GM19463 (cell line): ENCODE results near the gene ALCAM.
A peak's percentile ranks its signal among the peaks of the same experiment; 100 is the strongest.

Experiments
- ATAC-seq: cut with Tn5 transposase; IDR thresholded peaks from one replicate; pipeline ENCODE4 v1.9.1; 2021; ENCODE audit warnings: mild to moderate bottlenecking, moderate library complexity; ENCODE audit not compliant: unreplicated experiment

The ALCAM gene

GRCh38 chr3:105366326-105367062 is at the start of gene ALCAM:
Gene ALCAM, plus strand, starts transcription at chr3:105366909.
- ATAC-seq, result peak; percentile 52

GRCh38 chr3:105317841-105318240 is 48.9 kb upstream of the ALCAM start:
- ATAC-seq, result no peak

- peak; percentile 98 for ATAC-seq
These were observed 44.0 kb upstream of the ALCAM start for GRCh38 chr3:105322570-105323273.

GRCh38 chr3:105323274-105323599 is 43.5 kb upstream of the ALCAM start:
- no peak for ATAC-seq

GRCh38 chr3:105324951-105325350 is 41.8 kb upstream of the ALCAM start:
- ATAC-seq, result no peak

GRCh38 chr3:105327662-105328337 is 38.9 kb upstream of the ALCAM start:
- ATAC-seq, result no peak

GRCh38 chr3:105328338-105328730 is 38.4 kb upstream of the ALCAM start:
- no peak for ATAC-seq

GRCh38 chr3:105332961-105333360 is 33.7 kb upstream of the ALCAM start:
- ATAC-seq, result no peak

- peak; percentile 83 for ATAC-seq
These were observed 32.4 kb upstream of the ALCAM start for GRCh38 chr3:105334138-105334882.

GRCh38 chr3:105339946-105340345 is 26.8 kb upstream of the ALCAM start:
- ATAC-seq, result no peak

- no peak for ATAC-seq
These were observed 22.7 kb upstream of the ALCAM start for GRCh38 chr3:105343991-105344390.

- no peak for ATAC-seq
These were observed 21.6 kb upstream of the ALCAM start for GRCh38 chr3:105345156-105345555.

- ATAC-seq, result peak; percentile 91
These were observed 18.9 kb upstream of the ALCAM start for GRCh38 chr3:105347625-105348302.

GRCh38 chr3:105348307-105348706 is 18.4 kb upstream of the ALCAM start:
- no peak for ATAC-seq

GRCh38 chr3:105349684-105350387 is 16.9 kb upstream of the ALCAM start:
- no peak for ATAC-seq

GRCh38 chr3:105351821-105352220 is 14.9 kb upstream of the ALCAM start:
- no peak for ATAC-seq

- ATAC-seq, result no peak
These were observed 13.7 kb upstream of the ALCAM start for GRCh38 chr3:105352976-105353375.

- ATAC-seq, result peak; percentile 45
These were observed 13.1 kb upstream of the ALCAM start for GRCh38 chr3:105353485-105354161.

GRCh38 chr3:105354429-105354828 is 12.3 kb upstream of the ALCAM start:
- no peak for ATAC-seq
